Neural cell (in vitro differentiated cells): ENCODE data around the gene PLD5. TPM values are rescaled to one million over a fixed set of nuclear protein-coding genes. Genes with fewer than 3 reads are reported as not detected.

Source experiments
- H2AFZ ChIP-seq: fragments of 200-600, 300-800 bp; sonication (generic), shearing (Covaris generic); 2 replicates; pipeline ENCODE4 v1.6.0; 2014; ENCODE audit warnings: low read depth, mild to moderate bottlenecking, antibody characterized with exemption, low read length, moderate library complexity
- H3F3A ChIP-seq: fragments of 200-600 bp; shearing (Covaris generic); 2 replicates; pipeline ENCODE4 v1.6.1; 2016; ENCODE audit warnings: mild to moderate bottlenecking, moderate library complexity, mixed read lengths, antibody characterized with exemption, low read length; ENCODE audit not compliant: insufficient read depth, poor library complexity, severe bottlenecking
- H3K27ac ChIP-seq: fragments of 200-600, 300-800 bp; sonication (generic), shearing (Covaris generic); 2 replicates; pipeline ENCODE4 v1.5.1; 2014; ENCODE audit warnings: mild to moderate bottlenecking, low read length, moderate library complexity
- H3K27me3 ChIP-seq: fragments of 300-800, 200-600 bp; sonication (generic), shearing (Covaris generic); 2 replicates; pipeline ENCODE4 v1.6.0; 2014; ENCODE audit warnings: mild to moderate bottlenecking, low read depth, low read length, moderate library complexity; ENCODE audit not compliant: insufficient read depth
- H3K36me3 ChIP-seq: fragments of 300-800, 200-600 bp; sonication (generic), shearing (Covaris generic); 2 replicates; pipeline ENCODE4 v1.5.1; 2014; ENCODE audit warnings: mild to moderate bottlenecking, antibody characterized with exemption, low read length, moderate library complexity; ENCODE audit not compliant: insufficient read depth
- H3K4me2 ChIP-seq: fragments of 300-800, 200-600 bp; sonication (generic), shearing (Covaris generic); 2 replicates; pipeline ENCODE4 v1.6.0; 2014; ENCODE audit warnings: mild to moderate bottlenecking, low read length
- H3K4me3 ChIP-seq: fragments of 300-800, 200-600 bp; sonication (generic), shearing (Covaris generic); 2 replicates; pipeline ENCODE4 v1.5.1; 2014; ENCODE audit warnings: mild to moderate bottlenecking, low read length, moderate library complexity
- H3K79me2 ChIP-seq: fragments of 200-600 bp; shearing (Covaris generic); replicated peaks from 2 replicates; pipeline ENCODE4 v1.6.0; 2014; ENCODE audit warnings: mild to moderate bottlenecking, low read length, moderate library complexity; ENCODE audit not compliant: insufficient read depth
- H3K9ac ChIP-seq: fragments of 300-800, 200-600 bp; sonication (generic), shearing (Covaris generic); 2 replicates; pipeline ENCODE4 v1.6.1; 2016; ENCODE audit warnings: mild to moderate bottlenecking, low read length, mixed read lengths
- H3K9me2 ChIP-seq: fragments of 200-600 bp; shearing (Covaris generic); 2 replicates; pipeline ENCODE4 v1.6.1; 2016; ENCODE audit warnings: mild to moderate bottlenecking, low read length, mixed read lengths; ENCODE audit not compliant: insufficient read depth
- H3K9me3 ChIP-seq: fragments of 200-600, 300-800 bp; sonication (generic), shearing (Covaris generic); 2 replicates; pipeline ENCODE4 v1.6.1; 2016; ENCODE audit warnings: mild to moderate bottlenecking, mixed run types, low read length, moderate library complexity, mixed read lengths
- H4K20me1 ChIP-seq: fragments of 200-600 bp; shearing (Covaris generic); 2 replicates; pipeline ENCODE4 v1.6.1; 2016; ENCODE audit warnings: mild to moderate bottlenecking, mixed run types; ENCODE audit not compliant: insufficient read depth
- EP300 ChIP-seq: fragments of 450-650 bp; conservative IDR thresholded peaks from 2 replicates; pipeline ENCODE4 v1.6.1; 2014; ENCODE audit warnings: antibody characterized with exemption, mild to moderate bottlenecking, moderate library complexity; ENCODE audit not compliant: poor library complexity, severe bottlenecking
- EZH2 ChIP-seq: fragments of 200-600, 300-800 bp; shearing (Covaris generic), sonication (generic); IDR thresholded peaks from 2 replicates; pipeline ENCODE4 v1.6.1; 2014; ENCODE audit warnings: antibody characterized with exemption, low read length, borderline replicate concordance, mild to moderate bottlenecking; ENCODE audit not compliant: insufficient read depth, poor library complexity, severe bottlenecking
- MXI1 ChIP-seq: fragments of 450-650 bp; conservative IDR thresholded peaks from 2 replicates; pipeline ENCODE4 v1.6.1; 2014; ENCODE audit warnings: antibody characterized with exemption, mild to moderate bottlenecking; ENCODE audit not compliant: poor library complexity, severe bottlenecking
- POLR2AphosphoS5 ChIP-seq: IDR thresholded peaks from 2 replicates; pipeline ENCODE4 v1.6.1; 2012
- RAD21 ChIP-seq: fragments of 450-650 bp; conservative IDR thresholded peaks from 2 replicates; pipeline ENCODE4 v1.6.1; 2014; ENCODE audit warnings: antibody characterized with exemption, mild to moderate bottlenecking, moderate library complexity
- REST ChIP-seq: IDR thresholded peaks from 2 replicates; pipeline ENCODE4 v1.6.1; 2012; ENCODE audit warnings: borderline replicate concordance
- SMC3 ChIP-seq: fragments of 450-650 bp; conservative IDR thresholded peaks from 2 replicates; pipeline ENCODE4 v1.6.1; 2014; ENCODE audit warnings: antibody characterized with exemption, mild to moderate bottlenecking, moderate library complexity; ENCODE audit not compliant: poor library complexity
- TAF1 ChIP-seq: IDR thresholded peaks from 2 replicates; pipeline ENCODE4 v1.6.1; 2012; ENCODE audit warnings: low read depth
- polyA plus RNA-seq: library from polyadenylated mRNA; depleted of rRNA; stranded (reverse); fragments of >200 nt; gene quantifications from 2 replicates; pipeline ENCODE4 v1.2.3, GENCODE V29; 2014
- TF ChIP-seq, protein P1 (sequence below): fragments of 450-650 bp; IDR thresholded peaks from 2 replicates; pipeline ENCODE4 v1.5.1; 2014; ENCODE audit warnings: antibody characterized with exemption, mild to moderate bottlenecking, moderate library complexity; ENCODE audit not compliant: poor library complexity, severe bottlenecking

Gene PLD5
- polyA plus RNA-seq, 1 donor from 2014 or later = 0.64 TPM

GRCh38 chr1:242468784-242469183 is 55.7 kb downstream of the PLD5 start:
- H3K4me2 ChIP-seq = no peak overlapping the region
- no peak overlapping the region for H3K4me3 ChIP-seq
- H3K36me3 ChIP-seq = no peaks in the 10 kb centered on the region
- no peaks in the 10 kb centered on the region for H3K27me3 ChIP-seq
- H3F3A ChIP-seq = no peaks in the 10 kb centered on the region
- no peak overlapping the region for H3K9ac ChIP-seq
- TF ChIP-seq REST = no peak
- TF ChIP-seq POLR2AphosphoS5 = no peak
- TF ChIP-seq SMC3 = no peak
- no peaks in the 10 kb centered on the region for H3K79me2 ChIP-seq
- H3K9me2 ChIP-seq = no peaks in the 10 kb centered on the region
- no peak overlapping the region for H2AFZ ChIP-seq
- no peaks in the 10 kb centered on the region for H3K9me3 ChIP-seq
- no peak overlapping the region for H3K27ac ChIP-seq
- H4K20me1 ChIP-seq = no peaks in the 10 kb centered on the region

DNA sequence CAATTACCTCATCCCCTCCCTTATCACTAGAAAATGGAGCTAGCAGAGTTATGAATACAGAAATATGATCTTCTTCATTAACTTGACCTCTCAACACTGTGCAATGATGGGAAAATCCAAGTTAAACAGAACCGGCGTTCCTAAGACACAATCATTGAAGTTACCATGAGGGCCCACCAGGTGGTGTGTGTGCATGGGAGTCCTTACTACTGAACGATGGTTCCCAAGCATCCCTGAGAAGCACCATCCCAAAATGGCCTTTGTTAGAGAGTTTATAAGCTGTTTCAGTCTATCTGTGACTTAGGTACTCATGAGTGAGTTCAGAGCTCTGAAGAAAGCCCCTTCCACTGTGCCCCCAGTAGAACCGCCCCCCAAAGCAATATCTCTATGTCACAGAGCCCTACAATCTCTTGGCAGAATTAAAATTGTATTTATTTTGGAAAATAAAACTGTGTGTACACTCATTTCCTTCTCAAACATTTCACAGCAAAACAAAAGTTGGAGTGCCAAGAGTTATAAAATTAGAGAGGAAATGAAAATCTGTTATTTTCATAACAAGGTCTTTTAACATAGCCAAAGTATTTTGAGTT is 56.8 kb downstream of the PLD5 start:
- TF ChIP-seq REST (no peak), TAF1 (no peak), POLR2AphosphoS5 (no peak), EZH2 (no peak), MXI1 (no peak), EP300 (no peak), RAD21 (peak; percentile 76), SMC3 (peak; percentile 86)
- TF ChIP-seq, protein P1, sequence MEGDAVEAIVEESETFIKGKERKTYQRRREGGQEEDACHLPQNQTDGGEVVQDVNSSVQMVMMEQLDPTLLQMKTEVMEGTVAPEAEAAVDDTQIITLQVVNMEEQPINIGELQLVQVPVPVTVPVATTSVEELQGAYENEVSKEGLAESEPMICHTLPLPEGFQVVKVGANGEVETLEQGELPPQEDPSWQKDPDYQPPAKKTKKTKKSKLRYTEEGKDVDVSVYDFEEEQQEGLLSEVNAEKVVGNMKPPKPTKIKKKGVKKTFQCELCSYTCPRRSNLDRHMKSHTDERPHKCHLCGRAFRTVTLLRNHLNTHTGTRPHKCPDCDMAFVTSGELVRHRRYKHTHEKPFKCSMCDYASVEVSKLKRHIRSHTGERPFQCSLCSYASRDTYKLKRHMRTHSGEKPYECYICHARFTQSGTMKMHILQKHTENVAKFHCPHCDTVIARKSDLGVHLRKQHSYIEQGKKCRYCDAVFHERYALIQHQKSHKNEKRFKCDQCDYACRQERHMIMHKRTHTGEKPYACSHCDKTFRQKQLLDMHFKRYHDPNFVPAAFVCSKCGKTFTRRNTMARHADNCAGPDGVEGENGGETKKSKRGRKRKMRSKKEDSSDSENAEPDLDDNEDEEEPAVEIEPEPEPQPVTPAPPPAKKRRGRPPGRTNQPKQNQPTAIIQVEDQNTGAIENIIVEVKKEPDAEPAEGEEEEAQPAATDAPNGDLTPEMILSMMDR = peak; percentile 74

More for the DNA sequence above, 56.8 kb downstream of the PLD5 start:
- no peaks in the 10 kb centered on the region for H3K9me3 ChIP-seq
- no peak overlapping the region for H3K9ac ChIP-seq
- no peaks in the 10 kb centered on the region for H3K79me2 ChIP-seq
- H3K4me3 ChIP-seq = no peak overlapping the region
- H3K4me2 ChIP-seq = no peak overlapping the region
- no peaks in the 10 kb centered on the region for H3K36me3 ChIP-seq
- no peak overlapping the region for H2AFZ ChIP-seq
- H3K27ac ChIP-seq = no peak overlapping the region
- no peaks in the 10 kb centered on the region for H4K20me1 ChIP-seq
- no peaks in the 10 kb centered on the region for H3K9me2 ChIP-seq
- H3F3A ChIP-seq = no peaks in the 10 kb centered on the region
- no peaks in the 10 kb centered on the region for H3K27me3 ChIP-seq
